NCI-H146 treated with DMSO at 0.1 percent for 48 hours (cell line): ENCODE measurements around the gene TIE1.

Experiments used
- DNase-seq: peaks from one replicate; lab custom pipeline; 2025; ENCODE audit not compliant: unreplicated experiment; lab: John Stamatoyannopoulos, UW

TIE1 gene

DNA sequence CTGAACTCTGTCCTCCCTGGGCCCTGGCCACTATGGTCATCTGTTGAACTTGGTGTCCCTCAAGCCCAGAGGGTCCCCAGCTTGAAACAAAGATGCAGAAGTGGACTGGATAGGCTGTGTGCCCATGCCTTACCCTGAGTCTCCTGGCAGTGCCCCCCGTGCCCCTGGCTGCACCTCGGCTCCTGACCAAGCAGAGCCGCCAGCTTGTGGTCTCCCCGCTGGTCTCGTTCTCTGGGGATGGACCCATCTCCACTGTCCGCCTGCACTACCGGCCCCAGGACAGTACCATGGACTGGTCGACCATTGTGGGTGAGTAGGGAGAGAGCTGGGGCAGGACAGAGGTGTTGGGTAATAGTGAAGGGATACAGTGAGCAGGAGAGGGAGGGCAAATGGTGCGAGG, 10.7 kb downstream of the TIE1 start:
- DNase-seq, result no peak

DNA sequence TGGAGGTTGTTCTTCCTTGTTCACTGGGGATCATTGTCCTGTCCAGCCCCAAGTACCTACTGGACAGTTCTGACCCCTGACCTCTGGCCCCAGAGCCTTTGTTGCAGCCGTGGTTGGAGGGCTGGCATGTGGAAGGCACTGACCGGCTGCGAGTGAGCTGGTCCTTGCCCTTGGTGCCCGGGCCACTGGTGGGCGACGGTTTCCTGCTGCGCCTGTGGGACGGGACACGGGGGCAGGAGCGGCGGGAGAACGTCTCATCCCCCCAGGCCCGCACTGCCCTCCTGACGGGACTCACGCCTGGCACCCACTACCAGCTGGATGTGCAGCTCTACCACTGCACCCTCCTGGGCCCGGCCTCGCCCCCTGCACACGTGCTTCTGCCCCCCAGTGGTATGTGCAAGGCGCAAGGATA, 11.4 kb downstream of the TIE1 start:
- no peak for DNase-seq

DNA sequence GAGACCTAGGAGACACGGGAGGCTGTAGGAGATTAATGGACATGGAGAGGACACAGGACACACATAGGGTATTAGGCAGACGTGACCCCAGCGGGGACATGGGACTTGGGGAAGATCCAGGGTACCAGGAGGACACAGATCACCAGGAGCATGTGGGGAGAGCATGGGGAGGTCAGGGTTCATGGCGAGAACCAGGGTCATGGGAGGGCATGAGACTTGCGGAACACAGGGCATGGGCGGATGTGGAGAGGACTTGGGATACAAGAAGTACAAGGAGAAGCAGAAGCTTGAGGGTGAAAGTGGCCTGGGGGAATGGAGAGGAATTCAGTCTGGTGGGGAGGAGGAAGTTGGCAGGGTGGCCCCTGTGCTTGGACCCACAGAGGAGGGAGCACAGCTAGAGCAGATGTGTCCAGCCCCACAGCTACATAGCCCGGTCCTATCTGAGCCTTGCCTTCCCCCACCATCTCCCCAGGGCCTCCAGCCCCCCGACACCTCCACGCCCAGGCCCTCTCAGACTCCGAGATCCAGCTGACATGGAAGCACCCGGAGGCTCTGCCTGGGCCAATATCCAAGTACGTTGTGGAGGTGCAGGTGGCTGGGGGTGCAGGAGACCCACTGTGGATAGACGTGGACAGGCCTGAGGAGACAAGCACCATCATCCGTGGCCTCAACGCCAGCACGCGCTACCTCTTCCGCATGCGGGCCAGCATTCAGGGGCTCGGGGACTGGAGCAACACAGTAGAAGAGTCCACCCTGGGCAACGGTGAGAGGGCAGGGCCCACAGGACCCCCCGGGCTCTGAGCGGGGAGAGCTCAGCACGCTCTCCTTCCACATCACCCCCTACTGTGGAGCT, 12.1 kb downstream of the TIE1 start:
- DNase-seq, result no peak

DNA sequence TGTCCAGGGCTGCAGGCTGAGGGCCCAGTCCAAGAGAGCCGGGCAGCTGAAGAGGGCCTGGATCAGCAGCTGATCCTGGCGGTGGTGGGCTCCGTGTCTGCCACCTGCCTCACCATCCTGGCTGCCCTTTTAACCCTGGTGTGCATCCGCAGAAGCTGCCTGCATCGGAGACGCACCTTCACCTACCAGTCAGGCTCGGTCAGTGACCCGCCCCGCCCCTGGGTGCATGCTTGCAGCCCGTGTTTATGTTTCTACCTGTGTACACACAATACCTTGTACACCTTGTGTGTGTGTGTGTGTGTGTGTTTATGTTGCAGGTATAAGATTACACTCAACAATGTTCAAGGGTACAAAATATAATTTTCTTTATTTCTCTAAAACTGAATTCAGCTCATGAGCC, 13.0 kb downstream of the TIE1 start:
- DNase-seq, result no peak

DNA sequence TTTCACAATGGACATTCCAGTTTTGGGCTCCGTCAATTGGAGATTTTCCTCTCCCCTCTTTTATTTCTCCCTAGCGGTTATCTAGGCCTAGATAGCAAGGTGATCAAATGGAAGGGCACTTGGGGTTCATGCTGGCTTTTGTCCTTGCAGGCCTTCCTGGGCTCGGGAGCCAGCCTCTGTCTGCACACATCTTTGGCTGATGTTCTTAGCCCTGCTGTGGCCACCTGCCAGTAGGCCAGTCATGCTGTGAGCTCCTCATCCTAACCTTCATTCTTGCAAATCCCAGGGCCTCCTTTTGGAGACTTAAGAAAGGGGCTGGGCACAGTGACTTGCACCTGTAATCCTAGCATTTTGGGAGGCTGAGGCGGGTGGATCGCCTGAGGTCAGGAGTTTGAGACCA, 13.5 kb downstream of the TIE1 start:
- DNase-seq, result no peak

DNA sequence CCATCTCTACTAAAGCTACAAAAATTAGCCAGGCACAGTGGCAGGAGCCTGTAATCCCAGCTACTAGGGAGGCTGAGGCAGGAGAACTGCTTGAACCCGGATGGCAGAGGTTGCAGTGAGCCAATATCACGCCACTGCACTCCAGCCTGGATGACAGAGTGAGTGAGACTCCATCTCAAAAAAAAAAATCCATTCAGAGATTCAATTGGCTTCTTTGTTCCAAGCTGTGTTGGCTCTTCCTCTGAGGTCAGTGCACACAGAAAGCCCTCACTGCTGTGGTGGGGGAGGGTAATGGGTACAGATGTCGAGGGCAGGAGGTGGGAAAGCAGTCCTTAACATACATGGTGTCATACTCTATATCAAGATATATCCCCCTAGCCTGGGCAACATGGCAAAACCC, 14.7 kb downstream of the TIE1 start:
- DNase-seq, result no peak

- DNase-seq, result no peak
These were observed 15.4 kb downstream of the TIE1 start for GRCh38 chr1:43315963-43316737.

- no peak for DNase-seq
These were observed 16.1 kb downstream of the TIE1 start for GRCh38 chr1:43316738-43317520.

DNA sequence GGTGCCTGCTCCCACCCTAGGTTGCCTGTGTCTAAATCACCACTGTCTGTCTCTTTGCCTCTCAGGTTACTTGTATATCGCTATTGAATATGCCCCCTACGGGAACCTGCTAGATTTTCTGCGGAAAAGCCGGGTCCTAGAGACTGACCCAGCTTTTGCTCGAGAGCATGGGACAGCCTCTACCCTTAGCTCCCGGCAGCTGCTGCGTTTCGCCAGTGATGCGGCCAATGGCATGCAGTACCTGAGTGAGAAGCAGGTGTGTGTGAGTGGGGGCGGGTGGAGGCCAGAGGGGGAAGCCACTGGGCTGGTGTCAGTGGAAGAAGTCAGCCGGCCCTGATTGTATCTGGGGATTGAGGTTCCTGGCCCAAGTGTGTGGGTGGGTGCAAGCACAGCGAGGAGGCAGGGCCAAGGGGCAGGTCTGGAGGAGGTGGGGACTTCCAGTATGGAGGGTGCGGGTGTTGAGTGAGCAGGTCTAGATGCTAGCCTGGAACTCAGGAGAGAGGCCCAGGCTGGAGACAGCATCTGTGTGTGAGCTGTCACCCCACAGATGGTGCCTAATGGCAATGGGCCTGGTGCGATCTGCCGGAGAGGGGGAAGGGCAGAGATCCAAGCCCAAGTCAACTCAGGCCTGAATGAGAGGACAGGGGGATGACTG, 17.2 kb downstream of the TIE1 start:
- DNase-seq, result no peak

GRCh38 chr1:43318831-43319230, 18.0 kb downstream of the TIE1 start:
- no peak for DNase-seq

GRCh38 chr1:43319288-43319687, 18.5 kb downstream of the TIE1 start:
- DNase-seq, result no peak

- no peak for DNase-seq
These were observed 19.0 kb downstream of the TIE1 start for GRCh38 chr1:43319766-43320165.

DNA sequence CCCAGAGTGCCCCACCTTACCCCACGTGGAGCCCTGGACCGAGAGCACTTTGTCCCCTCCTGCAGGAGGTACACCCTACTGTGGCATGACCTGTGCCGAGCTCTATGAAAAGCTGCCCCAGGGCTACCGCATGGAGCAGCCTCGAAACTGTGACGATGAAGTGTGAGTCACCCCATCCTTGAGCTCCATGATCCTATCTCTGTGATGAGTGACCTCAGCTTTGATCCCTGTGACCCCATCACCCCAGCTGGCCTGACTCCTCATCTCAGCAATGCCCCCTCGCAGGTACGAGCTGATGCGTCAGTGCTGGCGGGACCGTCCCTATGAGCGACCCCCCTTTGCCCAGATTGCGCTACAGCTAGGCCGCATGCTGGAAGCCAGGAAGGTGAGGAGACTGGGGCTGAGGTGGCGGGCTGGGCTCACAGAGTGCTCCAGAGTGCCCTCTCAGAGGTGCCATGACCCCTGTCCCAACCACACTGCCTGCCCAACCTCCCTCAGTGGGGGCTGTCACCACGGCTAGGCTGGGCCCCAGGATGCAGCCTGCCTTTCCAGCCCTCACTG, 20.6 kb downstream of the TIE1 start:
- DNase-seq, result no peak

- no peak for DNase-seq
These were observed 21.7 kb downstream of the TIE1 start for GRCh38 chr1:43322506-43322905.

GRCh38 chr1:43324810-43325209, 24.0 kb downstream of the TIE1 start:
- no peak for DNase-seq

DNA sequence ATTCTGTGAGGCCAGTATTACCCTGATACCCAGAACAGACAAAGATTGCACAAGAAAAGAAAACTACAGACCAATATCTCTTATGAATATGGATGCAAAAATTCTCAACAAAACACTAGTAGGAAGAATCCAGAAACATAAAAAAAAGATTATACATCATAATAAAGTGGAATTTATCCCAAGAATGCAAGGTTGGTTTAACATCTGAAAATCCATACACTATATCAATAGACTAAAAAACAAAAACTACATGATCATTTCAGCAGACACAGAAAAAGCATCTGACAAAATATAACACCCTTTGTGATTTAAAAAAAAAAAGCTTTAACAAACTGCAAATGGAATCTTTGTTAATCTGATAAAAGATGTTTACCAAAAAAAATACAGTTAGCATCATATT, 24.6 kb downstream of the TIE1 start:
- DNase-seq, result no peak

DNA sequence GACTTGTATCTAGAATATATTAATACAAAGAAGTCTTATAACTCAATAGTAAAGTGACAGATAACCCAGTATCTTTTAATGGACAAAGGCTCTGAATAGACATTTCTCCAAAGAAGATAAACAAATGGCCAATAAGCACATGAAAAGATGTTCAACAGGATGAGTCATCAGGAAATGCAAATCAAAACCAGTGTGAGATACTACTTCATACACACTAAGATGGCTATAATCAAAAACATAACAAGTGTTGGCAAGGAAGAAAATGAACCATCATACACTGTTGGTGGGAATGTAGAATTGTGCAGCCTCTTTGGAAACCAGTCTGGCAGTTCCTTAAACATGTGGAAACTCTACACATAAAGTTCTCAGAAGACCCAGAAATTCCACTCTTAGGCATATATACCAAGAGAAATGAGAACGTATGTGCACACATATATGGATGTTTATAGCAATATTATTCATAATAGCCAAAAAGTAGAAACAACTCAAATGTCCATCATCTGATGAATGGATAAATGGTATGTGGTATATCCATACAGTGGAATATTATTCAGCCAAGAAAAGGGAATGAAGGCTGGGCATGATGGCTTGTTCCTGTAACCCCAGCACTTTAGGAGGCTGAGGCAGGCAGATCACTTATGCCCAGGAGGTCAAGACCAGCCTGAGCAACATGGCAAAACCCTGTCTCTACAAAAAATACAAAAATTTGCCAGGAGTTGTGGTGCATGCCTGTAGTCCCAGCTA, 26.9 kb downstream of the TIE1 start:
- no peak for DNase-seq

GRCh38 chr1:43329995-43330751, 29.4 kb downstream of the TIE1 start:
- DNase-seq, result no peak

DNA sequence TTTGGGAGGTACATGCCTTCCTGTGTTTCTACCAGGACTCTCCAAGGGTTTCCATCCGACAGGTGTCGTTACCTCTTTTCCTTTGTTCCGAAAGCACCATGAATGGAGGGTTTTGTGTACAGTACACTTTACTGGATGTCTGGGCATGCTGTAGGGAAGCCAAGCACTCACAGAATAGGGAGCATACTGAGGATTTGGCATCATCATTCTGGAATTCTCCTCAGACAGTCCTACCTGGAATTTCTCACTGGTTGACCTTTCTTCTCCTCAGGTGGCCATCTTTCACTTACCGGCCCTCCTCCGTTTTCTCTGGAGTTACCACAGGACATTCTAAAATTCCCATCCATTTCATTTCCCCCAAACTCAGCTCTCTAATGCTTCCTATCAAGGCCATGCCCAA, 30.9 kb downstream of the TIE1 start:
- no peak for DNase-seq
